Cardiac muscle cell (in vitro differentiated cells and primary cell): ENCODE data around the gene METTL26. TPM values are rescaled to one million over a fixed set of nuclear protein-coding genes. Genes with fewer than 3 reads are reported as not detected.
A peak's percentile ranks its signal among the peaks of the same experiment; 100 is the strongest.

Experiments
- DNase-seq, 2 donors: peaks; one replicate each; pipeline versions ENCODE4 v3.0.0 to v3.0.0-alpha.2; 2010 to 2017; ENCODE audit warnings: low read depth in 1 of 2, low spot score in 1 of 2
- H3K27ac ChIP-seq: fragments of 200-600 bp; sonication (generic); 2 replicates; pipeline ENCODE4 v1.5.1; 2016
- H3K27me3 ChIP-seq: fragments of 200-600 bp; sonication (generic); 2 replicates; pipeline ENCODE4 v1.6.0; 2016; ENCODE audit warnings: control low read depth
- H3K36me3 ChIP-seq: fragments of 200-600 bp; sonication (generic); 2 replicates; pipeline ENCODE4 v1.5.1; 2016; ENCODE audit warnings: control low read depth
- H3K4me1 ChIP-seq: fragments of 200-600 bp; sonication (generic); 2 replicates; pipeline ENCODE4 v1.8.1; 2017; ENCODE audit warnings: low read depth, mild to moderate bottlenecking, mixed run types
- H3K4me3 ChIP-seq: fragments of 200-600 bp; sonication (generic); 2 replicates; pipeline ENCODE4 v1.5.1; 2016; ENCODE audit warnings: mild to moderate bottlenecking
- H3K9me3 ChIP-seq: fragments of 200-600 bp; sonication (generic); 2 replicates; pipeline ENCODE4 v1.5.1; 2017; ENCODE audit warnings: low read depth, mild to moderate bottlenecking, control low read depth
- CTCF ChIP-seq: IDR thresholded peaks from 2 replicates; pipeline ENCODE4 v1.5.1; 2012; ENCODE audit warnings: low read depth, mild to moderate bottlenecking, low read length
- polyA plus RNA-seq: library from polyadenylated mRNA; unstranded; fragments of >200 nt; fragmentation: Nextera tagmentation; extraction: Ambion mirVana; gene quantifications from 2 replicates; pipeline ENCODE4 v1.2.1, GENCODE V29; 2016
- total RNA-seq: library from RNA; depleted of rRNA; stranded (reverse); fragments of >200 nt; gene quantifications from 2 replicates; pipeline ENCODE4 v1.2.3, GENCODE V29; 2016

Gene METTL26
- total and polyA plus RNA-seq, 2 experiments from 2014 or later: 153 to 196 TPM

GRCh38 chr16:630249-630814 is 5.8 kb downstream of the METTL26 start:
- peaks cover 23% of the 10 kb centered on the region for H3K4me1 ChIP-seq
- H3K27me3 ChIP-seq: no peaks in the 10 kb centered on the region
- no peak for TF ChIP-seq CTCF
- H3K9me3 ChIP-seq: no peaks in the 10 kb centered on the region
- DNase-seq: no peak
- peak overlapping the region; percentile 95 for H3K27ac ChIP-seq
- H3K36me3 ChIP-seq: peaks cover 12% of the 10 kb centered on the region
- H3K4me3 ChIP-seq: peak overlapping the region; percentile 37

DNA sequence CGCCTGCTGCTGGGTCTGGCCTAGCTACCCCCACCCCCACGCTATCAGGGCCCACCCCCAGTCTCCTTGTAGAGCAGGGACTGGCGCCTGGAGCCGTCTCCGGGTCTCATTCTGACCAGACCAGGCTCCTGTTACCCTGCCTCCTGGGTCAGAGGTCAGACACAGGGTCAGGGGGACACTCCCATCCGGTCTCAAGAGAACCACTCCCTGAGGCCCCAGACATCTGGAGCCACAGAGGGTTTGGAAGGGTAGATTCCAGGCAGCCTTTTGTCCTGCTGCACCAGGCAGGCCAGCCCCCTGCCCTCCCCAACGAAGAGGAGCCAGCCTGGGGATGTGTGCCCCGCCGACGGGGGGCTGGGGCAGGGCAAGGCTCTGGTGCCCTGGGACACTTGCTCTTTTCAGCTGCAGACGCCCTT is 6.3 kb downstream of the METTL26 start:
- TF ChIP-seq CTCF: no peak
- no peak for DNase-seq
- Histone ChIP-seq H3K9me3 (no peaks in the 10 kb centered on the region), H3K4me3 (no peak overlapping the region), H3K27ac (peak overlapping the region; percentile 95), H3K27me3 (no peaks in the 10 kb centered on the region), H3K4me1 (peaks cover 23% of the 10 kb centered on the region), H3K36me3 (peaks cover 12% of the 10 kb centered on the region)

DNA sequence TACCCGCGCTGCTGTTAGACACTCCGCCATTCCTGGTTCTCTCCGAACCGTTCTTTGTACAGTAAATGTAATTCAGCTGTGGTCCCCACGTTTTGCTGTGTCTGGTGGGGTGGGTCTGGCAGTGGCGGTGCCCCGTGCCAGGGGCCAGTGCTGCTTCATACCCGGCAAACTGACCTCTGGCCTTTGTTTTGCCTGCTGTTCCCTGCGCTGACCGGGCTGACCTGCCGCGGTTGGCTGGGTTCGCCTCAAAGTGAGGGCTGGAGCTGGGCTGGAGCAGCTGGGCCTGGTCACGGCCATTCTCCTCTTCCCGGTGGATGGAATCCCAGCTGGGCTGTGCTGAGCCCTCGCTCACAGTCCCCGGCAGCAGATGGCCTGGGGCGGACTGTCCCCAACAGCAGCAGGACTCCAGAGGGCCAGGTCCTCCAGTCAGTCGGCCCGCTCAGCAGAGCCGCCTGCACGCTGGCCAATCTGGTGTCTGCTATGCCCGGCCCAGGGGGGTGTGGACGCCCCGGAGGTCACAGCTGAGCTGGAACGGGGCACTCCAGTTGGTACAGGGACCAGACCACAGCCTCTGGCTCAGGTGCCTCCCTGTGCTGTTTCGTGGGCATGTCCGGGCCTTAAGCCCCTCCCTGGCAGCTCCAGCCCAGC is 6.8 kb downstream of the METTL26 start:
- Histone ChIP-seq H3K9me3 (no peaks in the 10 kb centered on the region), H3K4me3 (no peak overlapping the region), H3K27ac (peak overlapping the region; percentile 95), H3K27me3 (no peaks in the 10 kb centered on the region), H3K36me3 (peaks cover 12% of the 10 kb centered on the region), H3K4me1 (peaks cover 24% of the 10 kb centered on the region)
- TF ChIP-seq CTCF: no peak
- peak in 1 of 2 donors; percentile 71 for DNase-seq

DNA sequence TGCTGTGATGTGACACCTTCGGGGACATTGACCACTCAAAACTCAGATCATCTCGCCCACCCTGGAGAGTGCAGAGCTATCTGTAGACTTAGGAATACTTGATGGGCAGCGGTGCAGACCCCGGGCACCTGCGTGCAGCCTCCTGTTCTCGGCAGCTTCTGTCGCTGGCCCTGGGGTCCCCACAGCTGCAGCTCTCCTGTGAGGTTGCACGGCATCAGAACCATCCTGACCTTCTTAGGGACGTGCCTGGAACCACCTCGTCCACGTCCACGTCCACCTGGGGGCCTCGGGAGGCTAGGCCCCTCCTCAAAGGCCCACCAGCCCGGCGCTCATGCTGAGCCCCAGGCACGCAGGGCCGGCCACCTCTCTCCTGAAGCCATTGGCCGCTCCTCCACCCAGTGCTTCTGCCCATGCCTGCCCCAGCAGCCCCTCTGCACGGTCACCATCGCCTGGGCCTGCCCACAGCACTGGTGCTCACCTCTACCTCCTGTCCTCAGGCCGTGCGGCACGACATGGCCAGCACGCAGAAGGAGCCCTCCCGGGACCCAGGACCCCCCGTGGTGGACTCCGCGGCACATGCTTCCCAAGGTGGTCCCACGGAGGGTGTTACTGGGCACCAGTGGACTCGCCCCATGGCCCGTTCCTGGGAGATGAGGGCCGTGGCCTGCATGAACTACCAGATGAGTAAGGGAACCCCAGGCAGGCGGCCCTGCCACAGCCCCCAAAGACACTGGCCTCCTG is 7.6 kb downstream of the METTL26 start:
- no peak overlapping the region for H3K4me3 ChIP-seq
- H3K4me1 ChIP-seq: peaks cover 31% of the 10 kb centered on the region
- H3K27me3 ChIP-seq: no peaks in the 10 kb centered on the region
- no peaks in the 10 kb centered on the region for H3K9me3 ChIP-seq
- peaks cover 7% of the 10 kb centered on the region for H3K36me3 ChIP-seq
- no peak for DNase-seq
- H3K27ac ChIP-seq: peak overlapping the region; percentile 95
- no peak for TF ChIP-seq CTCF

DNA sequence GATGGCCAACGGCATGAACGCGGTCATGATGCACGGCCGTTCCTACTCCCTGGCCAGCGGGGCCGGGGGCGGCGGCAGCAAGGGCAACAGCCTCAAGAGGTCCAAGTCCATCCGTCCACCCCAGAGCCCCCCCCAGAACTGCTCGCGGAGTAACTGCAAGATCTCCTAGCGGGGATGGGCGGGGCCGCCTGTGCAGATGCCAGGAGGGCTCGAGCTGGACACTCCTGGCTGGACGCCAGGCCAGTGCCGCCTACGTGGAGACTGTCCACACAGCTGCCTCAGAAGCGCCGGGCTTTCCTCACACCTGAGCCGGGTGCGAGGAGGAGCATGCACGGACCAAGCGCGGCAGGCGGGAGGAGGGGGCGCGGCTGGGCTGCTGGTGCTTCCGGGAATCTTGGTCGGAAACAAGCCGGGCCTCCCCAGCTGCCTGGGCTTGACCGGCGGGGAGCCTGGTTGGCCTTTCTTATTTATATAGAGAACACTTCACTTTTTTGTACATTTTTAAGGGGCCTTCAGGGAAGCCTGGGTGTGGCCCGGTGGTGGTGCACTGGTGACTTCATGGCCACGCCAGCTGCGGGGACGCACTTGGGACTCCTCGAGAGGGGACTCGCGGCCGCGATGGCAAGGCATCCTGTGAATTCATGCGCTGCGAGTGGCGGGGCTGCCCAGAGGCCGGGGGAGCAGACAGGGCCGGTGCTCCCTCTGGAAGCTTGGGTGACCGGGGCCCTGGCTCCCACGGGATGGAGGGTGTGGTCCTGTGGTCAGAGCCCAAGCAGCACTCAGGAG is 8.5 kb downstream of the METTL26 start:
- Histone ChIP-seq H3K27me3 (no peaks in the 10 kb centered on the region), H3K27ac (no peak overlapping the region), H3K9me3 (no peaks in the 10 kb centered on the region), H3K4me3 (no peak overlapping the region), H3K36me3 (peaks cover 3% of the 10 kb centered on the region), H3K4me1 (peaks cover 31% of the 10 kb centered on the region)
- no peak for TF ChIP-seq CTCF
- DNase-seq: no peak
